NCI-H1092 (cell line): ENCODE results near the gene ID3.
A peak's percentile ranks its signal among the peaks of the same experiment; 100 is the strongest.
"Not testable (repeated sequence)": the region's sequence is repeated elsewhere in the genome, so short reads cannot be mapped to it uniquely, and the experiment has no call there.

Experiments
- DNase-seq: peaks from one replicate; lab custom pipeline; 2025; lab: John Stamatoyannopoulos, UW

The ID3 gene

DNA sequence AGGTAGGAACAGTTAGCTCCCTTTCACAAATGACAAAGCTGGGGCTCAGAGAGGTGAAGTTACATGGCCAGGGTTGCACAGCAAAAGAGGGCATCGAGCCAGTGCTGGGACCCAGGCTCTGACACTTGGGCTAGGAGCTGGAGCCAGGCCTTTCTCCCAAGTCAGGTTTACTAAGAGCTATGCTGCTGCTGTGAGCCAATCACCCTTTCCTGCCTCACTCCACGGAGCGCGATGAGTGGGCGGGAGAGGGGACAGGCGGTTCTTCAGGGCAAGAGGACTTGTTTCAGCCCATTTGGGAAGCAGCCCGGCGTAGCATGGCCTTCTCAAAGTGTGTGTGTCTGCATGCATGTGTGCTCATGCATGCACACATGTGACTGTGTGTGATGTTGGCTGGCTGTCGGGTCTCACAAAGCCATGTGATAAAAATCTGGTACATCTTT lies 10.6 kb downstream of the ID3 start:
- DNase-seq, result no peak

DNA sequence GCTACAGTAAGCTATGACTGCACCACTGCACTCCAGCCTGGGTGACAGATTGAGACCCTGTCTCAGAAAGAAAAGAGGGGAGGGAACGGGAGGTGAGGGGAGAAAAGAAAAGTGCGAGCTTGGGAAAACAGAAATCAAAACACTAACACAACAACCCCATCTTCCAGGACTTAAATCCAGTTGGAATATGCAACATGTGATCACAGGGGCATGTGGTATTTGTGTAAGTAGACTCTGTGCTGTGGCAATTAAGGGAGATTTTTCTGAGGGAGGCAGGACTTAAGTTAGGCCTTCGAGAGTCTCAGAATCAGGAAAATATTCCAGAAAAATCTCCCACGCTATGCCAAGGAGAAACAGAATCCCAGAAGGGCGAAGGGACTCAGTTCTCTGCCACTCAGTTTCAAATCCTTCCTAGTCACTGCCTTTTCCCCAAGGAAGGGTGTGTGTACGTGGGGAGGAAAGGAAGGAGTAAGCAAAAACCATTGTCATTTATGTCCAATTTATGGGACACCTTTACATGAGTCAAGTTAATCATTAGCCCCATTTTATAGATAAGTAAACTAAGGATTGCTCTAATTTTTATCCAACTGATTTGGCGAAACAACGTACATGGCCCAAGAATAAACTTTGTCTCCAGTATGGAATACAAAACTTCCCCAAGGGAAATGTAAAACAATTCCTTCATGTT lies 12.3 kb downstream of the ID3 start:
- no peak for DNase-seq

DNA sequence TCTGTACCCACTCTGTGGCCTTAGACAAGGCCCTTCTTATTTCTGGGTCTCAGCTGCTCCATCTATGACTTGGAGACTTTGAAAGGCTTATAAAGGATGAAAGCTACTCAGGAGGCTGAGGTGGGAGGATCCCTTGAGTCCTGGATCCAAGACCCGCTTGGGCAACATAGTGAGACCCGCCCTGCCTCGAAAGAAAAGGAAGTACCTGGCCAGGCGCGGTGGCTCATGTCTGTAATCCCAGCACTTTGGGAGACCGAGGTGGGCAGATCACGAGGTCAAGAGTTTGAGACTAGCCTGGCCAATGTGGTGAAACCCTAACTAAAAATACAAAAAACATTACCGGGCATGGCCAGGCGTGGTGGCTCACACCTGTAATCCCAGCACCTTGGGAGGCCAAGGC lies 13.4 kb downstream of the ID3 start:
- DNase-seq, result no peak

DNA sequence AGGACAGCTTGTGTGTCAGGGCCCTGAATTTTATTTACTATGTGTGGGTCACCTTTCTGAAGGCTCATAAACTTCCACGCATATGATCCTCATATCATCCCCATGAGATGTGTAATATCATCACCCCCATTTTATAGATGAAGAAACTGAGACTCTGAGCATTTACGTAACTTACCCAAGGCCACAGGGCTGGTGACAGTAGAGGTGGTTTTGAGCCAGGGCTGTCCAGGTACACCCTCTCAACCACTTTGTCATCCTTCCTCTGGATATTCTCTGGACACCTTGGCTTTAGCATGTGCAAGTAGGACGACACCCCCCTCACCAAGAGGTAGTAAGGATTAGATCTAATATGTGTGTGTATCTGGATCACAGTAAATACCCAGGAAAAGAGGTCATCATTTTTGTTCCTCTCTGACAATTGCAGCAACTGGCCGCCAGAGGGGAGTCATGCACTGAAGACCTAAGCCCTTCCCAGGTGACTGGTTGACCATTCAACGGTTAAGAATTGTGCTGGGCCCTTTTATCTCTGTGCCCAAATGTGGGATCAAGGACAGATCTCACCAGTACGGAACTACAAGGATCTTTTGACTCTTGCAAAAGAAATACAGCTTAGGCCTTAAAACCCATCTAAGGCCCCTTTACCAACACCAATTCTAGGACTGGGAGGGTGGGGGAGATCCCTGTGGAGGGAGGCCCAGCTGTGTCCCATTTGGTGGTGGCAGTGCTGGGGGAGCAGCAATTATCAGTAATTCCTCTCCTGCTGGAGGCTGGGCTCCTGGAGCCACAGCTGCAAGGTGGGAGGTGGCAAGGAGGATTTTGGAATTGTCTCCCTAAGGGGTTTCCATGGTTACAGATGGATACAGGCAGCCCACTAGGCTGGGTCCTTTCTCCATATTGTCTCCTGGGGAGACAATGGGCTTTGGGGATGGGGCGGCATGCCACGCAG lies 14.6 kb downstream of the ID3 start:
- peak; percentile 69 for DNase-seq

DNA sequence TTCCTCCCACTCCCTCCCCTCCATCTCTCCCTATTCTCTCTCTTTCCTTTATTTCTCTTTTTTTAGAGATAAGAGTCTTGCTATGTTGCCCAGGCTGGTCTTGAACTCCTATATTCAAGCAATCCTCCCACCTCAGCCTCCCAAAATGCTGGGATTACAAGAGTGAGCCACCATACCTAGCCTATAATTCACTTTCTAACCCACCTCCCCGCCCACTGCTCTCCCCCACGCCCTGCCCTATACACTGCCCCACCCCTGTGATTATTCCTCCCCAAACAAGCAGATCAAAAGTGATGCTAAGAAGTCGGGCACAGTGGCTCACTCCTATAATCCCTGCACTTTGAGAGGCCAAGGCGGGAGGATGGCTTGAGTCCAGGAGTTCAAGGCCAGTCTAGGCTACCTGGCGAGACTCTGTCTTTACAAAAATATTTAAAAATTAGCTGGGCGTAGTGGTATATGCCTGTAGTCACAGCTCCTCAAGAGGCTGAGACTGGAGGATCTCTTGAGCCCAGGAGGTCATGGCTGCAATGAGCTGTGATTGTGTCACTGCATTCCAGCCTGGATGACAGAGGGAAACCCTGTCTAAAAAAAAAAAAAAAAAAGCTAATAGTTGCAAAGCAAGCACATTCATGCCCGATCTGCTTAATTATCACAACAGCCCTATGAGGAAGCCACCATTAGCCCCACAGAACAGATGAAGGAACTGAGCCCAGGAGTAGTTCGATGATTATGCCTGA lies 15.4 kb downstream of the ID3 start:
- DNase-seq, result no peak

DNA sequence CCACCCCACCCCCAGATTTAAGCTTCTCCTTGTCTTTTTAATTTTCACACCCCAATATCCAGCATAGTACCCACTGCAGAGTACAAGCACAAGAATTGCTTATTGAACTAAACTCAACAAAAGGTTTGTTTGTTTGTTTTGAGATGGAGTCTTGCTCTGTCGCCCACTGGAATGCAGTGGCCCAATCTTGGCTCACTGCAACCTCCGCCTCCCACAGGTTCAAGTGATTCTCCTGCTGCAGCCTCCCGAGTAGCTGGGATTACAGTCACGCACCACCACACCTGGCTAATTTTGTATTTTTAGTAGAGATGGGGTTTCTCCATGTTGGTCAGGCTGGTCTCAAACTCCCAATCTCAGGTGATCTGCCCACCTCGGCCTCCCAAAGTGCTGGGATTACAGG lies 16.4 kb downstream of the ID3 start:
- DNase-seq, result not testable (repeated sequence)

DNA sequence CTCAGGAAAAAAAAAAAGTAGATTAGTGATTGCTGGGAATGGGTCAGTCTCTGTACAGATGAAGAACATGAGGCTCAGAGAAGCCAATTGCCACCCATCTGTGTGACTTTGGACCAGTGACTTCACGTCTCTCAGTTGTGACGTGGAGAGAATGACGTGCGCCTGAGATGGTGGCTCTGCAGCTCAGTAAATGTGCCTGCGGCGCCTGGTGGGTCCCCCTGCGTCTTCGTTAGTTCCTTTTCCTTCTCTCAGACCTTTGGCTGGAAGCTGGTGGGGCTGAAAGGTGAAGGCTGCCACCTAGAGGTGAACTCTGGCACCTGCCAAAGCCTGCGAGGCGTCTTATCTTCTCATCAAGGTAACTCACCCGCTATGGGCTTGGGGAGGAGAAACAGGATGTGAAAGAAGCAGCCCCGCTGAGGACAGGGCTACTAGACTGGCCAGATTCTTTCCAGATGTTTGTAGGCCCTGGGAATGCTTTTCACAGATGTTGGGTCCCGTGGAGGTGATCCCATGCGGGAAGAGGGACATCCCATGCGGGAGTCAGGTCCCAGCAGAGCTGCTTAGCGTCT lies 19.5 kb downstream of the ID3 start:
- peak; percentile 92 for DNase-seq

DNA sequence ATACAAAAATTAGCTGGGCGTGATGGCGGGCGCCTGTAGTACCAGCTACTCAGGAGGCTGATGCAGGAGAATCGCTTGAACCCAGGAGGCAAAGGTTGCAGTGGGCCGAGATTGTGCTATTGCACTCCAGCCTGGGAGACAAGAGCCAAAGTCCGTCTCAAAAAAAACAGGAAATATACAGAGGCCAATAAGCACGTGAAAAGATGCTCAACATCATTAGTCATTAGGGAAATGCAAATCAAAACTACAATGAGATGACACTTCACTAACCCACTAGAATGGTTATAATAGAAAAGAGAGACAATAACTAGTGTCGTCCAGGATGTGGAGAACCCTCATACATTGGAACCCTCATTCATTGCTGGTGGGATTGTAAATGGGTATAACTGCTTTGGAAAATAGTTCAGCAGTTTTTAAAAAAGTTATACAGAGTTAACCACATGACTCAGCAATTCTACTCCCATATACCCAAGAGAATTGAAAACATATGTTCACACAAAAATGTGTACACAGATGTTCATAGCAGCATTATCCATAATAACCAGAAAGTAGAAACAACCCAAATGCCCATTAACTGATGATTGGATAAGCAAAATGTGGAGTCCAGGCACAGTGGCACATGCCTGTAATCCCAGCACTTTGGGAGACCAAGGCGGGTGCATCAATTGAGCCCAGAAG lies 21.9 kb downstream of the ID3 start:
- DNase-seq, result no peak

DNA sequence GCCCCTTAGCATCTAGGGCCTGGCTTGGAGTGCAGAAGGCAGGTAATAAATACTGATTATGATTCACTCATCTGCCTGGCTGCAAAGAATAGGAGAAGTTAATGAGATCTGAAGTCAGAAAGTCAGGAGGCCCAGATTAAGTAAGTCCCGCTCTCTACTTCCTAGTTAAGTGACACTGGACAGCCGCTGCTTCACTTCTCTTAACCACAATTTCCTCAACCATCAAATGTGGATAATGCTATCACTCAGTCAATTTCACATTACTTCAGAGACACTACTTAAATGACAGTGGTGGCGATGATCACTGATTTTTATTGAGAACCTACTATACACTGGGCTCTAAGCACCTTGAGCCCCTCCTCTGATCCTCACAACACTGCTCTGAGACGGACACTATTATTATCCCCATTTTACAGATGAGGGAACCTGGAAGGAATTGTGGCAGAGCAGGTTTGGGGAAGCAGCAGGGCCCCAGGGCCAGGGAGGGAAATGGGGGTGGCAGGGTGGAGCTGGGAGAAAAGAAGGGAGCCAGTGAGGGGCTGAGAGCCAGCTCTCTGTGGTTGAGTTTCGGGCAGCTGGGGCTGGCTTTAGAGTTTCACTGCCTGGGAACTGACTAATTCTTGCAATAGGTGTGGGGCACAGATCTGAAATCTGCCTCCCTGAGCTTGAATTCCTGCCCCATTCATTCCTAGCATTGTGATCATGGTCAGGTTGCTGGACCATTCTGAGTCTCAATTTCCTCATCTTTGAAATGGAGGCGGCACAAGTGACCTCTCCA lies 25.9 kb downstream of the ID3 start:
- DNase-seq, result no peak

DNA sequence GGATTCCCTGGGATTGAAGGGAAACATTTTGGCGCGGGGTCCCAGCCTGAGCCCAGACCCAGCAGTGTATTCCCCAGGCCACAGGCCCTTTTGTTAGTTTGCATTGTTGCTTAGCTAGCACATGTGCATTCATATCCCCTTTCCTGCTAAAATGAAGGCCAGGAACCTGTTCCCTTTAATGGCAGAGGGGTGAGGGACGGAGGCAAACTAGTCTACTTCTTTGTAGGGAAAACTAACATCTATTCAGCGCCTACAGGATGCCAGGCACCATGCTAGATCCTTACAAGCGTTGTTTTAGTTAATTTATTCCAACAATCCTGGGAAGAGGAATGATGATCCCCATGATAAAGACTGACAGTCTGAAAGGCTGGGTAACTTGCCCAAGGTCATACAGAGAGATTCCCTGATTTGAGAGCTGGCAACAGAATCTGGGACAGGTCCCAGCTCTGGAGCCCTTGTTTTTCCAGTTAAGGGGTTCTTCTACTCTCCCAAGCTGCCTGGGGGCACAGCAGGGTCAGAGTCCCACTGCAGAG lies 27.7 kb downstream of the ID3 start:
- no peak for DNase-seq

DNA sequence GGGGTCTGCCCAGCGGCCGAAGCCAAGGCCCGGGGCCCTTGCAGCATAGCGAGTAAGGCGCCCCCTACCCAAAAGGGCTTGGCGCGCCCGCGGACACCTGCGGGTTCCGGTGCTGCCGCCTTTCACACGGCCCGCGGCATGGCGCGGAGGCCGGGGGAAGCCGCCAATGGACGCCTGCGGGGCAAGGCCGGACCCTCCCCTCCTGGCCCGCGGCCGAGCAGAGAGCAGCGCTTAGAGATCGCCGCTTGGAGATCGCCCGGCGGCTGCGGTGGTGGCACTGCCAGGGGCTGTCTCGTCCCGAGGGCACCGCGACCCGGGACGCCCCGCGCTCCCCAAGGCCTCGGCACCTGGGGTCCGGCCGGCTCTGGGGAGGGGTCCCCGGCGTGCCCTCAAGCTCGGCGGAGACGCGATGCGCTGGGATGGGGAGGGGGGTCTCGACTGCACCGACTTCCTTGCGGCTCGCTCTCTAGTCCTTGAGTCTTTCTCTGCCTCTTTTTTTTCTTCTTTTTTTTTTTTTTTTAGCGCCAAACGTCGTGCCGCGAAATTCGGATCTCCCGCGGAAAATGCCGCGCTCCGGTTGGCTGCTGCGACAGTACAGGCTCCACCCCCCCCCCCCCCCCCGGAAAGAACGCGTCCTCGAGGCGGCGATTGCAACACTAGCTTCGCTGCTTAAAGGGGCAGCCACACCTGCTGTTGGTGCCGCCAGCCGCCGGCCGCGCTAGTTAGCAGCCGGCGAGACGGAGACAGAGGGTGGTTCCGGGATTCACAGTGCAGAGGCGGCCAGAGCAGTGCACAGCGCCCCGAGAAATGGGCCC lies 28.3 kb downstream of the ID3 start, which contains the start of gene E2F2:
TSS of gene E2F2 (minus strand) at position 487 of the 815 bp plus-strand sequence. CDS start at position 47, 440 bp downstream.
- DNase-seq, result peak; percentile 94

DNA sequence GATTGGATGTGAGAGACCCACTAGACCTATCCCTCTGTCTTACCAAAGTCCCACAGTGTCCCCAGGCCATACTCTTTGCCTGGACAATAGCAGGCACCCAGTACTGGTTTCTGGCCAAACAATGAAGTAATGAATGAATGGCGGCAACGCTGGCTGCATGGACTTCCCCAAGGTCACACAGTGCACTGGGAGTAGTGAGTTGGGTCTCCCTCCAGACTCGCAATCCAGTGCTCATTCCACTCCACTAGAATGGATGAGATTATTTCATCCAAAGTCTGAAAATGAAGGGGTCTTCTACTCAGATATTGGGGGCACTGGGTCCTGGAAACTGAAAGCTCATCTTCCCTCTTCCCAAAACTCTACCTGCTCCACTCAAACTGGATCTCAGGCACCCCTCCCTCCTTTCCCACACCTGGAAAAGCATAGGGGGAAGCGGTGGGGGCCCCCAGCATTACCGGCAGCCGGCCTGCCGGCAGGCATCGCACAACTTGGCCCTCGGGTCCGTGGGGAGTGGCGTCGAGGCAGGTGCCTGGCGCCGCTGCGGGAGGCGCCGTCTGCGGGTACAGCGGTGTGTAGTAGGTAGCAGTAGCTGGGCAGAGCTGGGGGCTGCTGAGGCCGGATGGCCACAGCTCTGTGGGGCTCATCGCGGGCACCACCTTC lies 29.1 kb downstream of the ID3 start:
- no peak for DNase-seq

DNA sequence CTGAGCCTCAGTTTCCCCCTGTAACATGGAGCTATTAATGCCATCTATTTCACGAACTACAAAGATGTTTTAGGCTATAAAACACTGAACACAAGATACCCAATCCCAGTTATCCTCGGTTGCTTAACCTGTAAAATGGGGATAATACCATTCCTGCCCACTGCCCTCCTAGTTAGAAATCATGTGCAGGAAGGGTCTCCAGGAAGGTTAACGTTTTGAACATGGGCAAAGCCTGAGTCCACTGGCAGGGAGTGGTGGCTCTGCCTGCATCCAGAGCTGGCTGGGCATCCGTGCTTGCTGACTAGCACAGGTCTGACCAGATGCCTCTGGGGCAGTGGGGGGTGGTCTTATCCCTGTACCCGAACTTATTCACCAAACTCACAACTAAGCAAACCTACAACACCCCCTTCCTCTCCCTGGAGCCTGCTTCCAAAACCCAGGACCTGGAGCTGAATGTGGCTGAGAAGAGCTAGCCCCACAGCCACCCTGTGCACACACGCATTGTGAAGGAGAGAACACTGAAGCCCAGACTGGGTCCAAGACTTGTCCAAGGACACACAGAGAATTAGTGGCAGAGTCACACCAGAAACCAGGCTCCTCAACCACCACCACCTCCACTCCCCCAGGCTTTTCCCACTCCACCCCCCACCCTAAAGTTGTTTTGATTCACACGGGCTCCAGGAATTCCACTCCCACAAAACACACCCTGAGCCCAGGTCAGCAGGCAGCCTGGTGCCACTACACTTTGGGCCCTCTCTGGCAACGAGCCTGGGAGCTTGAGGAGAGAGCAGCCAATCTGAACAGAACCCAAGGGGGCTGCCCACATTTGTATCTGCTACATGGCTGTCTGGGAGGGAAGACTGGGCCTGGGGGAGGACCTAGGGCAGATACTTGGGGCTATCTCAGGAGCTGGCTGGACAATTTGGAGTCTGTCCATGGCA lies 29.9 kb downstream of the ID3 start:
- DNase-seq, result no peak

DNA sequence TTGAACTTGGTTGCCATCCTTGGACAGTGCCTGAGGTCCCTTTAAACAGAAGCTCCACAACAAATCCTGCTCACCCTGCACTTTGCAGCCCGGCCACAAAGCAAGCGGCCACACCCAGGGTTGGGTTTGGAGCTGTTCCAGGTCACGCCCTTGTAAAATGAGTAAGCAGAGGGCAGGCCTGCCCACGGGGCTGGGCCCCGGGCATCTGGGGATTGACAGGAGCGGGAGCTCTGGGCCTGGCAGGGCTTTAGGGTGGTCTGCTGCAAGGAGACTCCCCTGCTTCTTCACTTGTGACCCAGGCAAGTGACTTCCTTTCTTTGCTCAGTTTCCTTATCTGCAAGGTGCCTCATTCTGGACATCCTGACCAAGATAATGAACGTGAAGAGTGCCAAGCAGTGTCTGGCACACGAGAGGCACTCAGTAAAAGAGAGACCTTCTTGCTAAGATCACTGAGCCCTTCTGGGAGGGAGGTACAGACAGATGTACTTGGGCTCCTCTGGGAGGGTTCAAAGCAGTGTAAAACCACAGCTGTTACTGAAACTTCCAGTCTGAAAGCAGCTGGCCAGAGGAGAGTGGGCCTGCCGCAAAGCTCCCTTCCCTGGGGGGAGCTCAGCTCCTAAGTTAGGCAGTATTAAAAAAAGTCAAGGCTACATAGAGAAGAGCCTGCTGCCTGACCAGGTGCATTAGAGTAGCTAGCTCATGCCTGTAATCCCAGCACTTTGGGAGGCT lies 30.9 kb downstream of the ID3 start:
- DNase-seq, result peak; percentile 50

DNA sequence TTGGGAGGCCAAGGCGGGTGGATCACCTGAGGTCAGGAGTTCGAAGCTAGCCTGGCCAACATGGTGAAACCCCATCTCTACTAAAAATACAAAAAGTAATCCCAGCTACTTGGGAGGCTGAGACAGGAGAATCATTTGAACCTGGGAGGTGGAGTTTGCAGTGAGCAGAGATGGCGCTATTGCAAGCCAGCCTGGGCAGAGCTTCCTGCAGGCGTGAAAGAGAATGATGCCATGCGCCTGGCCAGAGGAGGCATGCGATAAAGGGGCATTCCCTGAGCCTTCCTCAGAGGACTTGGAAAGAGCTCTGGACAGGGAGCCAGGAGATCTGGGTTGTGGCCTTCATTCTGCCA lies 31.4 kb downstream of the ID3 start:
- DNase-seq, result no peak

DNA sequence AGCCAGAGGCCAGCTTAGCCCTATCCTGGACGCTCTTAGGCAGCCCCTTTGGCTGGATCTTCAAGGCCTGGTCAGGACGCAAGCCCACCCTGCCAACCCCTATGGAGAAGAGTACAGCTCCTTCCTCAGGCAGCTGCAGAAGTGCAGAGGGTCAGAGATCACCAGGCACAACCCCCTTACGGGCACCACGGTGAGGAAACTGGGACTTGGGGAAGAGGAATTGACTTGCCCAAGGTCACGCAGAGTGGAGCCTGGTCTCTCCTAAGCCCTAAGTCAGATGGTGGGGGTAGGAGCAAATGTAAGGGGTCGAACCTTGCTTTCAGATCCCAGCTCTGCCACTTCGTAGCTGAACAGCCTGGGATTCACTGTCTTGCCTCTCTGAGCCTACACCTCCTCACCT lies 31.9 kb downstream of the ID3 start:
- DNase-seq, result no peak

DNA sequence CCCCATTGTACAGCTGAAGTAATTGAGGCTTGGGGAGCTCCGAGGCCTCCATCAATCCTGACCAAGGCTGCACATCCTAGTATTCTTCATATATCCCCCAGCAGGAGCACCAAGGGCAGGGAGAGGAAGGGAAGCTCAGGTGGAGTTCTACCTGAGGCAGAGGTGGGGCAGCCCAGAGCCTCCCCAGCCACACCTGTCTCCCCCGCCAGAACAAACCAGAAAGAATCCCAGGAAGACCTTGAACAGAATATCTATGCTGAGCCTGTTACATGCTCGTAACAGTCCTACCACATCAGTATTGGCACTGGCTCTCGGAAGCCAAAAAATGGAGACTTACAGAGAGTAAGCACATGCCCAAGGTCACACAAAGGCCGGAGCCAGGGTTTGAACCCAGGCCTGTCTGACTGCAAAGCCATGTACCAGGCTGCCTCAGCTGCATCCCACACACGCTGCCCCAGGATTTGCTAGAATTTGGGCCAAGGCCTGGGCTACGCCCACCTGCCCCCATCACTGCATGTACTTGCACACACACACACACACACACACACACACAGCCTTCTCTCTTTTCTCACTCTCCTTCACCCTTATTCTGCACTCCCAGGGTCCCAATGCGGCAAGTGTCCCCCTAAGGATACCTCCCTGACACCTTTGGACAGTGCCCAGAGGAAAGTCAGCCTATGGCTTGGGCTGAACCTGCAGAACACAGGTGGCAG lies 32.8 kb downstream of the ID3 start:
- DNase-seq, result no peak
